A549 (cell line): ENCODE measurements around the gene CD63. TPM values are rescaled to one million over a fixed set of nuclear protein-coding genes. Genes with fewer than 3 reads are reported as not detected.

Experiments
- ATAC-seq, 2 experiments: fragments of 200-7000 bp in 1 of 2; fragments of >200 bp in 1 of 2; cut with Nextera tagmentation in 1 of 2; cut with Tn5 transposase in 1 of 2; 3 replicates each; pipeline versions ENCODE4 v1.8.0 to v1.9.1; 2018 to 2020; ENCODE audit warnings: mild to moderate bottlenecking in 1 of 2, moderate library complexity in 1 of 2
- CTCF ChIA-PET: fragments of 300-600 bp; sonication (Branson Sonifier 250); formaldehyde crosslinking; extraction: SDS; loops from one replicate; lab custom pipeline; 2021; ENCODE audit warnings: antibody characterized with exemption, inconsistent platforms; lab: Yijun Ruan, JAX
- POLR2A ChIA-PET: fragments of 350-600 bp; formaldehyde crosslinking; extraction: SDS; loops from one replicate; lab custom pipeline; 2021; ENCODE audit warnings: antibody characterized with exemption, inconsistent platforms; lab: Yijun Ruan, JAX
- DNase-seq, 2 experiments: peaks; one replicate each; pipeline versions ENCODE4 v3.0.0 to v3.0.0-alpha.2; 2011 to 2016; ENCODE audit warnings: low read depth in 1 of 2, low spot score in 1 of 2
- FAIRE-seq: peaks from 2 replicates; lab custom pipeline; 2011; peaks lifted over from hg19 to GRCh38; lab: Jason Lieb, UNC
- H3K27ac ChIP-seq, 2 experiments: fragments of >200 bp; sonication (Bioruptor Twin); formaldehyde crosslinking; 3 replicates each; pipeline ENCODE4 v1.5.1; 2016 to 2017
- H3K4me1 ChIP-seq: fragments of >200 bp; sonication (Bioruptor Twin); formaldehyde crosslinking; 3 replicates; pipeline ENCODE4 v1.6.1; 2016
- H3K4me2 ChIP-seq: fragments of >200 bp; sonication (Bioruptor Twin); formaldehyde crosslinking; 3 replicates; pipeline ENCODE4 v1.6.1; 2016
- H3K4me3 ChIP-seq: fragments of >200 bp; sonication (Bioruptor Twin); formaldehyde crosslinking; 3 replicates; pipeline ENCODE4 v1.5.1; 2016
- H3K9me3 ChIP-seq: fragments of >200 bp; sonication (Bioruptor Twin); formaldehyde crosslinking; 3 replicates; pipeline ENCODE4 v1.6.1; 2016
- BHLHE40 ChIP-seq: IDR thresholded peaks from 2 replicates; pipeline ENCODE4 v1.6.1; 2012; ENCODE audit warnings: low read depth, low read length, inconsistent platforms
- CBX2 ChIP-seq: fragments of 200-600 bp; sonication (generic); IDR thresholded peaks from 2 replicates; pipeline ENCODE4 v1.6.1; 2016; ENCODE audit warnings: low read depth, mild to moderate bottlenecking, borderline replicate concordance
- CBX8 ChIP-seq: fragments of 200-600 bp; sonication (generic); IDR thresholded peaks from 2 replicates; pipeline ENCODE4 v1.6.1; 2016
- CEBPB ChIP-seq, 2 experiments: fragments of >200 bp in 1 of 2; sonication (Bioruptor Twin) in 1 of 2; formaldehyde crosslinking in 1 of 2; IDR thresholded peaks; 2 replicates each; pipeline ENCODE4 v1.6.1; 2012 to 2016
- EHF ChIP-seq: fragments of 250-450 bp; sonication (Bioruptor Pico); IDR thresholded peaks from 2 replicates; pipeline ENCODE4 v1.5.0; 2020; ENCODE audit warnings: mild to moderate bottlenecking
- ESRRA ChIP-seq: fragments of 150-350 bp; IDR thresholded peaks from 2 replicates; pipeline ENCODE4 v1.6.1; 2014; ENCODE audit warnings: mild to moderate bottlenecking, low read length, borderline replicate concordance
- FOSB ChIP-seq: fragments of 250-450 bp; sonication (Bioruptor Pico); IDR thresholded peaks from 2 replicates; pipeline ENCODE4 v1.5.0; 2020; ENCODE audit warnings: mild to moderate bottlenecking, moderate library complexity
- FOXS1 ChIP-seq: fragments of 250-450 bp; sonication (Bioruptor Pico); IDR thresholded peaks from 2 replicates; pipeline ENCODE4 v1.5.0; 2020; ENCODE audit warnings: mild to moderate bottlenecking, moderate library complexity
- GATA3 ChIP-seq: IDR thresholded peaks from 2 replicates; pipeline ENCODE4 v1.6.1; 2012; ENCODE audit warnings: borderline replicate concordance
- HDAC2 ChIP-seq: fragments of 200-600 bp; sonication (generic); IDR thresholded peaks from 2 replicates; pipeline ENCODE4 v1.6.1; 2016
- HEYL ChIP-seq: fragments of 250-450 bp; sonication (Bioruptor Pico); IDR thresholded peaks from 2 replicates; pipeline ENCODE4 v1.8.0; 2021; ENCODE audit warnings: mild to moderate bottlenecking, moderate library complexity
- HMGXB4 ChIP-seq: fragments of 250-450 bp; sonication (Bioruptor Pico); IDR thresholded peaks from 2 replicates; pipeline ENCODE4 v1.5.0; 2021; ENCODE audit warnings: mild to moderate bottlenecking, moderate library complexity, borderline replicate concordance
- JUNB ChIP-seq: fragments of >200 bp; sonication (Bioruptor Twin); formaldehyde crosslinking; IDR thresholded peaks from 2 replicates; pipeline ENCODE4 v1.6.1; 2016
- NFE2L2 ChIP-seq: fragments of 150-350 bp; conservative IDR thresholded peaks from 2 replicates; pipeline ENCODE4 v1.6.1; 2014; ENCODE audit warnings: low read length
- NPAS2 ChIP-seq: fragments of 250-450 bp; sonication (Bioruptor Pico); IDR thresholded peaks from 2 replicates; pipeline ENCODE4 v1.8.0; 2022; ENCODE audit warnings: mild to moderate bottlenecking, moderate library complexity, borderline replicate concordance
- NR3C1 ChIP-seq: fragments of >200 bp; sonication (Bioruptor Twin); formaldehyde crosslinking; IDR thresholded peaks from 3 replicates; pipeline ENCODE4 v1.6.1; 2017
- POLR2A ChIP-seq: IDR thresholded peaks from 2 replicates; pipeline ENCODE4 v1.6.1; 2012; ENCODE audit warnings: mild to moderate bottlenecking, low read length
- RAD21 ChIP-seq, 2 experiments: fragments of >200 bp in 1 of 2; sonication (Bioruptor Twin) in 1 of 2; formaldehyde crosslinking in 1 of 2; IDR thresholded peaks in 1 of 2; conservative IDR thresholded peaks in 1 of 2; 2 replicates in 1 of 2; 3 replicates in 1 of 2; pipeline ENCODE4 v1.6.1; 2012 to 2018; ENCODE audit warnings: inconsistent platforms in 1 of 2
- RNF2 ChIP-seq: fragments of 200-600 bp; sonication (generic); IDR thresholded peaks from 2 replicates; pipeline ENCODE4 v1.6.1; 2016; ENCODE audit warnings: low read depth, mild to moderate bottlenecking, antibody characterized with exemption, moderate library complexity, borderline replicate concordance
- SREBF2 ChIP-seq: fragments of 450-650 bp; IDR thresholded peaks from 2 replicates; pipeline ENCODE4 v1.6.1; 2014; ENCODE audit warnings: mild to moderate bottlenecking, moderate library complexity
- USF2 ChIP-seq: fragments of 450-650 bp; IDR thresholded peaks from 2 replicates; pipeline ENCODE4 v1.6.1; 2014; ENCODE audit warnings: antibody characterized with exemption
- ZFP36 ChIP-seq: fragments of 450-650 bp; IDR thresholded peaks from 2 replicates; pipeline ENCODE4 v1.6.1; 2014; ENCODE audit warnings: borderline replicate concordance; ENCODE audit not compliant: partially characterized antibody
- WGBS: methylation state at CpG from one replicate; pipeline ENCODE4 v1.1.6; 2017; ENCODE audit errors: missing lambda C conversion rate; 5-methylcytosine and 5-hydroxymethylcytosine counted together
- polyA plus RNA-seq, 4 experiments: library from polyadenylated mRNA; depleted of rRNA in 3 of 4; stranded (reverse); fragments of >200 nt; fragmentation: RNase III in 1 of 4; extraction: RNeasy Plus Mini Kit Qiagen cat#74134 plus additional on column Dnase treatment in 1 of 4; gene quantifications; 2 replicates in 3 of 4; 3 replicates in 1 of 4; pipeline ENCODE4 v1.2.3, GENCODE V29; 2011 to 2017

The CD63 gene
- polyA plus RNA-seq, 2 of the 4 experiments (the other 2 are of a cell fraction), result 530 to 724 TPM

DNA sequence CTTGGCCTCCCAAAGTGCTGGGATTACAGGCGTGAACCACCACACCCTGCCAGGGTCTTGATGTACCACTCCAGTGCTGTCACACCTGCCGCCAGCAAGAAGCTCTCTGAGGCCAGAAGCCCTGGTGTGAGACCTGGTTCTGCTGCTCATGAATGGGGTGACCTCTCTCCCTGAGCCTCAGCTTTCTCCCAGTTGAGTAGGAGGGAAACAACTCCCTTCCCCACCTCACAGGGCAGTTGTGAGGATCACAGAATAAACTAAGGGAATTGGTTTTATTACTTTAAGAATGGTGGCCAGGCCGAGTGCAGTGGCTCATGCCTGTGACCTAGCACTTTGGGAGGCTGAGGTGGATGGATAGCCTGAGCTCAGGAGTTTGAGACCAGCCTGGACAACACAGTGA is 5.8 kb upstream of the CD63 start:
- TF ChIP-seq RNF2, result no peak
- Histone ChIP-seq H3K4me2 (no peak overlapping the region), H3K4me1 (peaks cover 16% of the 10 kb centered on the region), H3K4me3 (no peak overlapping the region), H3K27ac (no peak overlapping the region), H3K9me3 (no peaks in the 10 kb centered on the region)
- DNase-seq (no peak), FAIRE-seq (no peak), ATAC-seq (no peak)
- WGBS, result 78% methylated on average over 3 of the region's 3 CpGs
- CTCF ChIA-PET, result interaction anchor here (0.8 to 11.7 kb wide), 8 partner anchors 15 to 295 kb away, joined by 3 to 139 read pairs (median 3); partner anchors contain the start of genes BLOC1S1, DGKA and RDH5
- POLR2A ChIA-PET, result no interaction called here

- Histone ChIP-seq H3K4me1 (peaks cover 16% of the 10 kb centered on the region), H3K4me2 (no peak overlapping the region), H3K9me3 (no peaks in the 10 kb centered on the region), H3K4me3 (no peak overlapping the region), H3K27ac (no peak overlapping the region)
- FAIRE-seq (no peak), DNase-seq (no peak), ATAC-seq (no peak)
- POLR2A ChIA-PET, result no interaction called here
- 90% methylated on average over 2 of the region's 2 CpGs for WGBS
- TF ChIP-seq USF2 (no peak), CBX8 (no peak)
- CTCF ChIA-PET, result interaction anchor here (0.8 to 11.7 kb wide), 8 partner anchors 14 to 262 kb away, joined by 3 to 139 read pairs (median 3); partner anchors contain the start of genes BLOC1S1, DGKA and RDH5
Measured at GRCh38 chr12:55733858-55734257, 5.0 kb upstream of the CD63 start.

DNA sequence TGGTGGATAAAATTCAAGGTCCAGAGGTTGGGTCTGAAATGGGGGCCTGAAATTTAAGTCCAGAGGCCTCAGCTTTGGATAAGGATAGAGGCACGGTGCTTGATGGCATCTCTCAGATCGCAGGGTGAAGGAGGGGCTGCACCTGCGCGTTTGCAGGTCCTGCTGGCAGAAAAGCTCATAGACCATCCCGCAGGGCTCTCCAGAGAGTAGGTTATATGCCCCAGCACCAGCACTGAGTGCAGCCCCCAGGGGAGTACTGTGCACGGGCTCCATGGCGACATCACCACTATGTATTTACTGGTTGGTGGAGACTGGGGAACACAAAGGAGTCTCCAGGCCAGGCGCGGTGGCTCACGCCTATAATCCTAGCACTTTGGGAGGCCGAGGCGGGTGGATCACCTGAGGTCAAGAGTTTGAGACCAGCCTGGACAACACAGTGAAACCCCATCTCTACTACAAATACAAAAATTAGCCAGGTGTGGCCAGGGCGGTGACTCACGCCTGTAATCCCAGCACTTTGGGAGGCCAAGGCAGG is 4.3 kb upstream of the CD63 start:
- Histone ChIP-seq H3K4me3 (no peak overlapping the region), H3K9me3 (no peaks in the 10 kb centered on the region), H3K27ac (no peak overlapping the region), H3K4me1 (peaks cover 14% of the 10 kb centered on the region), H3K4me2 (no peak overlapping the region)
- CTCF ChIA-PET, result interaction anchor here (1.2 to 11.7 kb wide), 2 partner anchors 13 to 77 kb away, joined by 3 to 139 read pairs; partner anchors contain the start of genes BLOC1S1 and RDH5
- TF ChIP-seq SREBF2 (no peak), ESRRA (no peak), FOSB (CRISPR knock-in tag) (no peak), NPAS2 (CRISPR knock-in tag) (no peak), EHF (CRISPR knock-in tag) (no peak), NFE2L2 (no peak), GATA3 (no peak), CBX2 (no peak), JUNB (no peak), ZFP36 (no peak), BHLHE40 (no peak), RNF2 (no peak), POLR2A (no peak)
- ATAC-seq (no peak), DNase-seq (no peak), FAIRE-seq (no peak)
- 90% methylated on average over 14 of the region's 14 CpGs for WGBS
- POLR2A ChIA-PET, result no interaction called here

GRCh38 chr12:55732288-55732687 is 3.5 kb upstream of the CD63 start:
- POLR2A ChIA-PET, result no interaction called here
- no peaks in the 10 kb centered on the region for H3K9me3 ChIP-seq
- no peak overlapping the region for H3K27ac ChIP-seq
- FAIRE-seq, result no peak
- CTCF ChIA-PET, result interaction anchor here (11.7 kb wide), 1 partner anchor 12 kb away, joined by 139 read pairs; the partner anchor contains the start of genes BLOC1S1 and RDH5
- no peak overlapping the region for H3K4me3 ChIP-seq
- no peak for ATAC-seq
- no peak for TF ChIP-seq HMGXB4 (CRISPR knock-in tag)
- TF ChIP-seq NR3C1, result no peak
- TF ChIP-seq NPAS2 (CRISPR knock-in tag), result no peak
- no peak for TF ChIP-seq HEYL (CRISPR knock-in tag)
- no peak for TF ChIP-seq HDAC2
- TF ChIP-seq RAD21 (conservative IDR thresholded peaks at IDR 0.05 in 1 of 2, IDR thresholded peaks at IDR 0.05 in 1 of 2), result no peak
- no peak for TF ChIP-seq CEBPB (IDR thresholded peaks at IDR 0.05)
- TF ChIP-seq CBX2, result no peak
- no peak for TF ChIP-seq FOXS1 (CRISPR knock-in tag)
- TF ChIP-seq, all 56 proteins: peak for 0
- WGBS, result 86% methylated on average over 3 of the region's 4 CpGs
- no peak for DNase-seq
- H3K4me1 ChIP-seq, result peaks cover 12% of the 10 kb centered on the region
- H3K4me2 ChIP-seq, result no peak overlapping the region
